Stomach (tissue), 9 donors: Measurements from ENCODE around the gene ZFTA. TPM values are rescaled to one million over a fixed set of nuclear protein-coding genes. Genes with fewer than 3 reads are reported as not detected.

ENCODE experiments used
- DNase-seq, 2 donors: peaks; one replicate each; pipeline versions ENCODE4 v3.0.0 to v3.0.0-alpha.2; 2013 to 2019
- H3K27ac ChIP-seq, 5 donors: fragments of 200-600 bp in 4 of 5; sonication (generic) in 4 of 5; one replicate each; pipeline ENCODE4 v1.5.1; 2013 to 2019; ENCODE audit warnings: mild to moderate bottlenecking in 1 of 5, moderate library complexity in 1 of 5
- H3K27me3 ChIP-seq, 3 donors: fragments of 200-600 bp; sonication (generic); one replicate each; pipeline ENCODE4 v1.5.1; 2017 to 2019; ENCODE audit warnings: mixed run types in 1 of 3
- H3K36me3 ChIP-seq, 4 donors: fragments of 200-600 bp; sonication (generic); 1 replicate in 3 of 4; 2 replicates in 1 of 4; pipeline ENCODE4 v1.5.1; 2016 to 2019
- H3K4me1 ChIP-seq, 4 donors: fragments of 200-600 bp; sonication (generic); one replicate each; pipeline ENCODE4 v1.5.1; 2016 to 2019
- H3K4me3 ChIP-seq, 4 donors: fragments of 200-600 bp; sonication (generic) in 3 of 4; one replicate each; pipeline ENCODE4 v1.5.1; 2016 to 2019; ENCODE audit warnings: mild to moderate bottlenecking in 1 of 4
- H3K9me3 ChIP-seq, 4 donors: fragments of 200-600 bp; sonication (generic); one replicate each; pipeline ENCODE4 v1.5.1; 2016 to 2019
- CTCF ChIP-seq, 7 experiments: fragments of 450-650 bp in 4 of 7; fragments of 200-600 bp in 3 of 7; sonication (generic) in 3 of 7; IDR thresholded peaks; one replicate each; pipeline ENCODE4 v1.5.1; 2016 to 2019; ENCODE audit warnings: antibody characterized with exemption in 7 of 7, control low read depth in 2 of 7, mild to moderate bottlenecking in 1 of 7
- EP300 ChIP-seq: sonication (generic); formaldehyde crosslinking; IDR thresholded peaks from one replicate; pipeline ENCODE4 v1.6.1; 2017; ENCODE audit warnings: antibody characterized with exemption
- POLR2A ChIP-seq, 4 donors: fragments of 450-650 bp; IDR thresholded peaks; one replicate each; pipeline ENCODE4 v1.6.1; 2016; ENCODE audit warnings: antibody characterized with exemption in 4 of 4, control low read depth in 2 of 4, mild to moderate bottlenecking in 1 of 4, moderate library complexity in 1 of 4
- POLR2AphosphoS5 ChIP-seq, 3 donors: sonication (generic); formaldehyde crosslinking; IDR thresholded peaks; one replicate each; pipeline ENCODE4 v1.6.1; 2016; ENCODE audit warnings: antibody characterized with exemption in 3 of 3
- WGBS, 5 donors: extraction: QIAGEN DNeasy Blood & Tissue Kit in 3 of 5; methylation state at CpG; one replicate each; pipeline versions ENCODE4 v1.1.5 to v1.1.7; 2013 to 2018; 5-methylcytosine and 5-hydroxymethylcytosine counted together
- intact Hi-C: fragments of 100-400 bp; cut with DNase I; formaldehyde crosslinking; loops from one replicate; pipeline ENCODE4 v1.15.1; 2023; ENCODE audit warnings: low total_unique reads
- polyA plus RNA-seq, 3 donors: library from polyadenylated mRNA; stranded (reverse); fragments of 200-250 nt; gene quantifications; one replicate each; pipeline ENCODE4 v1.2.3, GENCODE V29; 2013
- total RNA-seq, 5 donors: library from RNA; depleted of rRNA; stranded (reverse); fragments of >200 nt; gene quantifications; one replicate each; pipeline versions ENCODE4 v1.1.0 to v1.2.3, GENCODE V29; 2014 to 2016
- donor health status: healthy with polysubstance abuse.
- donor health status: Bipolar disorder and iron deficiency.
- donor health status: healthy.

ZFTA gene
- total and polyA plus RNA-seq, 8 donors: 1.8 to 16.8 (median 5.8) TPM

DNA sequence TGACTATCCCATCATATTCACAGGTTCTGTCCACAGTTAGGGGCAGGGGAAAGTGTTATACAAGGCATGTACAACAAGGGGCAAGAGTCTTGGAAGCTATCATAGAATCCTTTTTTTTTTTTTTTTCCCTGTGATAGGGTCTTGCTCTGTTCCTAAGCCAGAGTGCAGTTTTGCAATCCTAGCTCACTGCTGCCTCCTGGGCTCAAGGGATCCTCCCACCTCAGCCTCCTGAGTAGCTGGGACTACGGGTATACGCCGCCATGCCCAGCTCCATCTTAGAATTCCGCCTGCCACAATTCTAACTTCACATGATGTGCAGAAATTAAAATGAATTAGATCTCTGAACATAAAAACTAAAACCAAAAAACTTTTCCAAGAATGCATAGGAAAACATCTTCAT, 31.7 kb downstream of the ZFTA start:
- peaks cover 0 to 8% (median 4%) of the 10 kb centered on the region in 4 donors for H3K4me1 ChIP-seq
- no peak overlapping the region for H3K27ac ChIP-seq
- H3K27me3 ChIP-seq: no peaks in the 10 kb centered on the region
- DNase-seq: no peak
- no peaks in the 10 kb centered on the region for H3K9me3 ChIP-seq
- no peak overlapping the region for H3K4me3 ChIP-seq
- no peaks in the 10 kb centered on the region for H3K36me3 ChIP-seq
- TF ChIP-seq EP300 (no peak), CTCF (IDR thresholded peaks at IDR 0.05) (no peak), POLR2A (IDR thresholded peaks at IDR 0.05) (no peak), POLR2AphosphoS5 (IDR thresholded peaks at IDR 0.05) (no peak)
- intact Hi-C loops: loop anchor here (10.0 kb wide), 1 partner anchor 52 kb away; the partner anchor contains the start of gene RTN3
- 95 to 99% (median 97%) methylated on average over 4 of the region's 4 CpGs for WGBS, 5 donors

DNA sequence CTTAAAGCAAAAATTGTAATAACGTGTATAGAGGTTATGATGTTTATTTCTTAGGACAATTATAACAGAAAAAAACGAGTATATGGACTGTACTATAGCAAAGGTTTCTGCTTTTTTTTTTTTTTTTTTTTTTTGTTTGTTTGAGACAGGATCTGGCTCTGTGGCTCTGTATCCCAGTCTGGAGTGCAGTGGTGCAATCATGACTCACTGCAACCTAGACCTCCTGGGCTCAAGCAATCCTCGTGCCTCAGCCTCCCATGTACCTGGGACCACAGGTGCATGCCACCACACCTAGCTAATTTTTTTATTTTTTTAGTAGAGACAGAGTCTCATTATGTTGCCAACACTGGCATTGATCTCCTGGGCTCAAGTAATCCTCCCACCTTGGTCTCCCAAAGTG, 39.2 kb downstream of the ZFTA start:
- 76 to 93% (median 85%) methylated on average over 3 of the region's 3 CpGs for WGBS, 5 donors
- Histone ChIP-seq H3K27ac (no peak overlapping the region), H3K9me3 (no peaks in the 10 kb centered on the region), H3K4me1 (no peaks in the 10 kb centered on the region), H3K27me3 (no peaks in the 10 kb centered on the region), H3K4me3 (no peak overlapping the region), H3K36me3 (no peaks in the 10 kb centered on the region)
- DNase-seq: no peak
- intact Hi-C loops: no loop called here
- TF ChIP-seq CTCF (IDR thresholded peaks at IDR 0.05): no peak
- TF ChIP-seq EP300: no peak
- no peak for TF ChIP-seq POLR2A (IDR thresholded peaks at IDR 0.05)
- no peak for TF ChIP-seq POLR2AphosphoS5 (IDR thresholded peaks at IDR 0.05)

DNA sequence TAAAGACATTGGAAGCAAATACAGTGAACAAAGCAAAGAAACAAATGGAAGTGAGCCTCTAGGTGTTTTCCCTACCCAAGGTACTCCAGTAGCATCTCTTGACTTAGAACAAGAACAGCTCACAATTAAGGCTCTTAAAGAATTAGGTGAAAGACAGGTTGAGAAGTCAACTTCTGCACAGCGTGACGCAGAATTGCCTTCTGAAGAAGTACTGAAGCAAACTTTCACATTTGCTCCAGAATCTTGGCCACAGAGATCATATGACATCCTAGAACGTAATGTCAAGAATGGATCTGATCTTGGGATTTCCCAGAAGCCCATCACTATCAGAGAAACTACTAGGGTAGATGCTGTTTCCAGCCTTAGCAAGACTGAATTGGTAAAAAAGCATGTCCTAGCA, 48.0 kb downstream of the ZFTA start:
- intact Hi-C loops: no loop called here
- Histone ChIP-seq H3K4me1 (no peaks in the 10 kb centered on the region), H3K36me3 (peaks cover 0 to 13% (median 3%) of the 10 kb centered on the region in 4 donors), H3K4me3 (no peak overlapping the region), H3K27me3 (no peaks in the 10 kb centered on the region), H3K27ac (no peak overlapping the region), H3K9me3 (no peaks in the 10 kb centered on the region)
- 91 to 98% (median 96%) methylated on average over 3 of the region's 3 CpGs for WGBS, 5 donors
- TF ChIP-seq EP300 (no peak), POLR2AphosphoS5 (IDR thresholded peaks at IDR 0.05) (no peak), CTCF (IDR thresholded peaks at IDR 0.05) (no peak), POLR2A (IDR thresholded peaks at IDR 0.05) (no peak)
- DNase-seq: no peak

- H3K4me3 ChIP-seq: no peak overlapping the region
- H3K4me1 ChIP-seq: no peaks in the 10 kb centered on the region
- intact Hi-C loops: no loop called here
- TF ChIP-seq EP300 (no peak), POLR2AphosphoS5 (IDR thresholded peaks at IDR 0.05) (no peak), POLR2A (IDR thresholded peaks at IDR 0.05) (no peak), CTCF (IDR thresholded peaks at IDR 0.05) (no peak)
- DNase-seq: no peak
- H3K27ac ChIP-seq: no peak overlapping the region
- no peaks in the 10 kb centered on the region for H3K9me3 ChIP-seq
- H3K27me3 ChIP-seq: no peaks in the 10 kb centered on the region
- WGBS, 5 donors: 48 to 77% (median 68%) methylated on average over 2 of the region's 2 CpGs
- H3K36me3 ChIP-seq: peaks cover 0 to 13% (median 3%) of the 10 kb centered on the region in 4 donors
These were observed 48.6 kb downstream of the ZFTA start for GRCh38 chr11:63719987-63720386.
